ENCODE results near the gene FIG4. TPM values are rescaled to one million over a fixed set of nuclear protein-coding genes. Genes with fewer than 3 reads are reported as not detected.
"Not testable (repeated sequence)": the region's sequence is repeated elsewhere in the genome, so short reads cannot be mapped to it uniquely, and the experiment has no call there.

Gene FIG4
- total RNA-seq, 8 experiments from 2014 or later = 5.2 to 25.1 (median 18.7) TPM

GRCh38 chr6:109708099-109708498 is 17.0 kb downstream of the FIG4 start:
- ATAC-seq (replicated peaks in 6 of 8); H3K4me1 ChIP-seq (replicated peaks in 1 of 2); H3K27ac ChIP-seq; H3K4me3 ChIP-seq: not testable (repeated sequence)
- WGBS, 10 experiments = 50 to 92% (median 73%) methylated on average over 1 to 2 of the region's 2 CpGs; no CpG with 5 or more reads in 4 of the 10 experiments
- in situ Hi-C loops (cut with MboI; ENCODE audit: low pct_unique_long_range_greater_than_20kb in 2 of 9, low sequenced_read_pairs in 9 of 9, unreplicated experiment in 9 of 9) = loop anchor here (10.0 to 25.0 kb wide), 4 partner anchors 329 to 679 kb away; no protein-coding TSS in a partner anchor

DNA sequence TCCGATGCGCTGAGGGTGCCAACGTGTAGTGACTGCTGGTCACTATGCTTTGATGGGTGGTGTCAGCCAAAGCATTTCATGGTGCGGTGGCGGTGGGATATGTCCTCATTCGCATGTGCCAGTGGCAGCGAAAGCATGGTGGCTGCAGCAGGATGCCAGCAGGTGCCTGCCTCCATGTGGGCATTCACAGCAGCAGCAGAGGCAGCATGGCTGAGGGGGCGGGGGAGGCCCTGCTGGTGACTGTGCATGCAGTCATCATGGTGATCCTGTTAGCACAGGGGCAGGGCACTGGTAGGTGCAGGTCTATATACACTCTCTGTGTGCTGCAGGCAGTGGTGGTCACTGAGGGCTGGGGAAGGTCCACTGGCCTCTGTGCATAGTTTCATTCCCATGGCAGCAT is 22.0 kb downstream of the FIG4 start:
- no peak overlapping the region for H3K4me3 ChIP-seq
- in situ Hi-C loops (cut with MboI; ENCODE audit: low pct_unique_long_range_greater_than_20kb in 2 of 9, low sequenced_read_pairs in 9 of 9, unreplicated experiment in 9 of 9) = loop anchor here (25.0 kb wide), 2 partner anchors 324 to 674 kb away; no protein-coding TSS in a partner anchor
- WGBS, 10 experiments = 70 to 97% (median 86%) methylated on average over 1 to 6 of the region's 8 CpGs; no CpG with 5 or more reads in 4 of the 10 experiments
- ATAC-seq (replicated peaks in 6 of 8) = peak in 1 of 8 experiments; percentile 43
- H3K4me1 ChIP-seq (replicated peaks in 1 of 2) = no peaks in the 10 kb centered on the region
- no peak overlapping the region for H3K27ac ChIP-seq

- Histone ChIP-seq H3K4me1 (replicated peaks in 1 of 2) (no peaks in the 10 kb centered on the region), H3K4me3 (no peak overlapping the region), H3K27ac (no peak overlapping the region)
- ATAC-seq (replicated peaks in 6 of 8) = no peak
- WGBS, 10 experiments = 40 to 100% (median 100%) methylated on average over 1 to 2 of the region's 3 CpGs; no CpG with 5 or more reads in 3 of the 10 experiments
- in situ Hi-C loops (cut with MboI; ENCODE audit: low pct_unique_long_range_greater_than_20kb in 2 of 9, low sequenced_read_pairs in 9 of 9, unreplicated experiment in 9 of 9) = loop anchor here (25.0 kb wide), 2 partner anchors 323 to 673 kb away; no protein-coding TSS in a partner anchor
Measured at GRCh38 chr6:109714166-109714565, 23.1 kb downstream of the FIG4 start.

- in situ Hi-C loops (cut with MboI; ENCODE audit: low pct_unique_long_range_greater_than_20kb in 2 of 9, low sequenced_read_pairs in 9 of 9, unreplicated experiment in 9 of 9) = loop anchor here (25.0 kb wide), 2 partner anchors 323 to 673 kb away; no protein-coding TSS in a partner anchor
- 86 to 100% (median 100%) methylated on average over 1 of the region's 1 CpG; no CpG with 5 or more reads in 1 of the 10 experiments for WGBS, 10 experiments
- no peaks in the 10 kb centered on the region for H3K4me1 ChIP-seq (replicated peaks in 1 of 2)
- no peak overlapping the region for H3K27ac ChIP-seq
- ATAC-seq (replicated peaks in 6 of 8) = no peak
- H3K4me3 ChIP-seq = no peak overlapping the region
Measured at GRCh38 chr6:109714611-109715010, 23.5 kb downstream of the FIG4 start.

- Histone ChIP-seq H3K4me3 (no peak overlapping the region), H3K4me1 (replicated peaks in 1 of 2) (no peaks in the 10 kb centered on the region), H3K27ac (no peak overlapping the region)
- no peak for ATAC-seq (replicated peaks in 6 of 8)
- 40 to 100% (median 84%) methylated on average over 1 to 2 of the region's 2 CpGs for WGBS, 10 experiments
- in situ Hi-C loops (cut with MboI; ENCODE audit: low pct_unique_long_range_greater_than_20kb in 2 of 9, low sequenced_read_pairs in 9 of 9, unreplicated experiment in 9 of 9) = loop anchor here (25.0 kb wide), 2 partner anchors 322 to 672 kb away; no protein-coding TSS in a partner anchor
Measured at GRCh38 chr6:109715616-109716015, 24.5 kb downstream of the FIG4 start.

DNA sequence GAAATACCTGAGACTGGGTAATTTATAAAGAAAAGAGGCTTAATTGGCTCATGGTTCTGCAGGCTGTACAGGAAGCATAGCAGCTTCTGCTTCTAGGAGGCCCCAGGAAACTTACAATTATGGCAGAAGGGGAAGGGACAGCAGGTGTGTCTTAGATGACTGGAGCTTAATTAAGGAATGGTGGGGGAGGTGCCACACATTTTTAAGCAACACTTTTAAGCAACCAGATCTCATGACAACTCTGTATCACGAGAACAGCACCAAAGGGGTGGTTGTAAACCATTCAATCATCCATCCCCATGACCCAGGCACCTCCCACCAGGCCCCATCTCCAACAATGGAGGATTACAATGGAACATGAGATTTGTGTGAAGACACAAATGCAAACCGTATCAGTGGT is 26.9 kb downstream of the FIG4 start:
- Histone ChIP-seq H3K27ac (no peak overlapping the region), H3K4me3 (no peak overlapping the region), H3K4me1 (replicated peaks in 1 of 2) (no peaks in the 10 kb centered on the region)
- no peak for ATAC-seq (replicated peaks in 6 of 8)
- in situ Hi-C loops (cut with MboI; ENCODE audit: low pct_unique_long_range_greater_than_20kb in 2 of 9, low sequenced_read_pairs in 9 of 9, unreplicated experiment in 9 of 9) = loop anchor here (25.0 kb wide), 2 partner anchors 319 to 669 kb away; no protein-coding TSS in a partner anchor
- WGBS, 10 experiments = 38 to 100% (median 80%) methylated on average over 1 to 2 of the region's 2 CpGs; no CpG with 5 or more reads in 3 of the 10 experiments

GRCh38 chr6:109718991-109719390 is 27.9 kb downstream of the FIG4 start:
- no peaks in the 10 kb centered on the region for H3K4me1 ChIP-seq (replicated peaks in 1 of 2)
- no peak overlapping the region for H3K27ac ChIP-seq
- H3K4me3 ChIP-seq = no peak overlapping the region
- in situ Hi-C loops (cut with MboI; ENCODE audit: low pct_unique_long_range_greater_than_20kb in 2 of 9, low sequenced_read_pairs in 9 of 9, unreplicated experiment in 9 of 9) = loop anchor here (25.0 kb wide), 2 partner anchors 318 to 668 kb away; no protein-coding TSS in a partner anchor
- ATAC-seq (replicated peaks in 6 of 8) = no peak
- 80 to 100% (median 96%) methylated on average over 1 to 4 of the region's 5 CpGs for WGBS, 10 experiments

DNA sequence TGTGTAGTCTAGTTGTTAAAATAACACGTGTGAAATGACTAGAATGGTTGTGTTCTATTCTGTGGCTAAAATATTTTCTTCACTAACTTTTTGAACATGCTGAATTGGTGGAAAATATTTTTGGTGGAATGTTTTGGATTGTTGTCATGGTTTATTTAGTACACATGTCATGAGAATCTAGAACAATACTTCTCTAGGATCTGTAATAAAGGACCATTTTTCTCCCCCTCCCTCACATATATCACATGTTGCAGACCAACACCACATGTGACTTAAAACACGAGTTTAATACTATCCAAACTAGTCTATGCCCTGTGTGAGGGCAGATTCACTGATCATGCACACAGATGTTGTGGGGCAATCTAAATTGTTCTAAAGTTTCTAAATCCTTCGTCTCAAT is 29.2 kb downstream of the FIG4 start:
- 0 to 100% (median 79%) methylated on average over 1 to 3 of the region's 3 CpGs; no CpG with 5 or more reads in 1 of the 10 experiments for WGBS, 10 experiments
- no peak for ATAC-seq (replicated peaks in 6 of 8)
- Histone ChIP-seq H3K27ac (no peak overlapping the region), H3K4me1 (replicated peaks in 1 of 2) (no peaks in the 10 kb centered on the region), H3K4me3 (no peak overlapping the region)
- in situ Hi-C loops (cut with MboI; ENCODE audit: low pct_unique_long_range_greater_than_20kb in 2 of 9, low sequenced_read_pairs in 9 of 9, unreplicated experiment in 9 of 9) = loop anchor here (25.0 kb wide), 2 partner anchors 317 to 667 kb away; no protein-coding TSS in a partner anchor

DNA sequence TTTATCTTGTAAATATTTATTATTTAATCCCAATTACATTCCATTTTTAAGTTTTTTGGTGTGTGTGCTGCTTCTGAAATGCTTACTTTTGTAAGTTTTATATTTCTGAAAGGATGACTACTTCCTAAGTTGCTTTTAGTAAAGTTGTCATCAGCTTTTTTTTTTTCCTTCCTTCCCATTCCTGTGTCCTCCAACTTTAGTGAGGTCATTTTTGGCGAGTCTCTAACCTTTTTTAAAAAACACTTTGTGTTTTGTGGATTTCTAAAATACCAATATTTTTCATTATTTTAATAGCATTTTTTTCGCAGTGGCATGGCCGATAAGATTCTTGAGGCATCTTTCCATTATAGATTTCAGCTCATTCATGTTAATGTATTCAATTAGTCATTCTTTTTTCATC is 30.9 kb downstream of the FIG4 start:
- H3K4me3 ChIP-seq = no peak overlapping the region
- no peaks in the 10 kb centered on the region for H3K4me1 ChIP-seq (replicated peaks in 1 of 2)
- H3K27ac ChIP-seq = no peak overlapping the region
- WGBS, 10 experiments = 44 to 100% (median 89%) methylated on average over 2 to 3 of the region's 3 CpGs; no CpG with 5 or more reads in 1 of the 10 experiments
- no peak for ATAC-seq (replicated peaks in 6 of 8)
- in situ Hi-C loops (cut with MboI; ENCODE audit: low pct_unique_long_range_greater_than_20kb in 2 of 9, low sequenced_read_pairs in 9 of 9, unreplicated experiment in 9 of 9) = loop anchor here (25.0 kb wide), 2 partner anchors 315 to 665 kb away; no protein-coding TSS in a partner anchor

DNA sequence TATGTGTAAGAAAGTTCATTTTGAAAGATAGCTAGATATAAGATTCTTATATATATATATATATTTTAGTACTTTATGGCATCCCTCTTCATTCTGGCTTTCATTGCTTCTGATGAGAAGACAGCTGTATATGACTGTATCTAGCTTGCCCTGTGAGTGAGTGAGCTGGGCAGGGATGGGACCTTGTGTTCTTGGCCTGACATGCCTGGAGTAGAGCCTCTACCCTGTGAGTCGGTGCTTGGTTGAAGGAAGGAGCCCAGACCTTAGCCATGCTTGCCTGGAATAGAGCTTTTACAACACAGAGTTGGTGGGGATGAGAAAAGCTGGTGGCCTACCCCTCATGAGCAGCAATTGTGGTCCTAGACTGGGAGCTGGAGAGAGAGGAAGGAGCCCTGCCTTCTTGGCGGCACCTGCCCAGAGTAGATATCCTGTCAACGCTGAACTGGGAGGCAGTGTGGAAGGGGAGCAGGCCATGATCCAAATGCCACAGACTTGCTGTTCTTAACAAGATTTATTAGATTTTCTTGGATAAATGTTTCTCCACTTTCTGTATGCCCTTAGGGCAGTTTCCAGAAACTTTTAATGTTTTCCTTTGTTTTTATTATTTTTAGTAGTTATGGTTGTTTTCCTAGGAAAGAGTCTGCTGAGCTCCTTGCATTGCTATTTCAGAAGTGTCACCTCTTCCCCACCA is 31.6 kb downstream of the FIG4 start:
- no peak overlapping the region for H3K4me3 ChIP-seq
- ATAC-seq (replicated peaks in 6 of 8) = no peak
- no peak overlapping the region for H3K27ac ChIP-seq
- in situ Hi-C loops (cut with MboI; ENCODE audit: low pct_unique_long_range_greater_than_20kb in 2 of 9, low sequenced_read_pairs in 9 of 9, unreplicated experiment in 9 of 9) = loop anchor here (25.0 kb wide), 2 partner anchors 315 to 665 kb away; no protein-coding TSS in a partner anchor
- 69 to 92% (median 80%) methylated on average over 1 to 3 of the region's 3 CpGs; no CpG with 5 or more reads in 7 of the 10 experiments for WGBS, 10 experiments
- H3K4me1 ChIP-seq (replicated peaks in 1 of 2) = no peaks in the 10 kb centered on the region

- H3K4me1 ChIP-seq (replicated peaks in 1 of 2); H3K27ac ChIP-seq; H3K4me3 ChIP-seq; in situ Hi-C loops (cut with MboI; ENCODE audit: low pct_unique_long_range_greater_than_20kb in 2 of 9, low sequenced_read_pairs in 9 of 9, unreplicated experiment in 9 of 9); ATAC-seq (replicated peaks in 6 of 8): not testable (repeated sequence)
- WGBS, 10 experiments = 58 to 100% (median 87%) methylated on average over 1 to 3 of the region's 3 CpGs; no CpG with 5 or more reads in 4 of the 10 experiments
Measured at GRCh38 chr6:109725250-109725649, 34.2 kb downstream of the FIG4 start.

GRCh38 chr6:109736273-109737025 is 45.4 kb downstream of the FIG4 start:
- WGBS, 10 experiments = 0 to 78% (median 55%) methylated on average over 1 of the region's 1 CpG; no CpG with 5 or more reads in 4 of the 10 experiments
- peak in 3 of 8 experiments; percentile 46 to 76 (median 47) for ATAC-seq (replicated peaks in 6 of 8)
- no peak overlapping the region for H3K4me3 ChIP-seq
- H3K4me1 ChIP-seq (replicated peaks in 1 of 2) = no peaks in the 10 kb centered on the region
- H3K27ac ChIP-seq = no peak overlapping the region
- in situ Hi-C loops (cut with MboI; ENCODE audit: low pct_unique_long_range_greater_than_20kb in 2 of 9, low sequenced_read_pairs in 9 of 9, unreplicated experiment in 9 of 9) = no loop called here

DNA sequence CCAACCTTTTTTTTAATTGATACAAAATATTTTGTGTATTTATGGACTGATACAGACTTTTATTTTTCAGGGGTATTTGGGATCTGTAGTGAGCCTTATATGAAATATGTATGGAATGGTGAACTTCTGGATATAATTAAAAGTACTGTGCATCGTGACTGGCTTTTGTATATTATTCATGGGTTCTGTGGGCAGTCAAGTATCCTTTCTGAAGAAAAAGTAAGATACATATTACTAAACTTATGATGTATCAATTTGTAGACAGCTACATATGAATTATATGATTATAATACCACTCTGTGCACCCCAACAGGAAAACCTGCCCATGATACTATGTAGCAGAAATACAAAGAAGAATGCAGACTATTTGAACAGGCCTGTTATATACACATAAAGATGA is 47.2 kb downstream of the FIG4 start:
- Histone ChIP-seq H3K27ac (no peak overlapping the region), H3K4me3 (no peak overlapping the region), H3K4me1 (replicated peaks in 1 of 2) (no peaks in the 10 kb centered on the region)
- ATAC-seq (replicated peaks in 6 of 8) = no peak
- in situ Hi-C loops (cut with MboI; ENCODE audit: low pct_unique_long_range_greater_than_20kb in 2 of 9, low sequenced_read_pairs in 9 of 9, unreplicated experiment in 9 of 9) = no loop called here
- WGBS, 10 experiments = 22 to 100% (median 91%) methylated on average over 1 of the region's 1 CpG; no CpG with 5 or more reads in 2 of the 10 experiments

Data from motor neuron (in vitro differentiated cells).